ENCODE data around the gene PGAP3.
A peak's percentile ranks its signal among the peaks of the same experiment; 100 is the strongest.

Gene PGAP3

DNA sequence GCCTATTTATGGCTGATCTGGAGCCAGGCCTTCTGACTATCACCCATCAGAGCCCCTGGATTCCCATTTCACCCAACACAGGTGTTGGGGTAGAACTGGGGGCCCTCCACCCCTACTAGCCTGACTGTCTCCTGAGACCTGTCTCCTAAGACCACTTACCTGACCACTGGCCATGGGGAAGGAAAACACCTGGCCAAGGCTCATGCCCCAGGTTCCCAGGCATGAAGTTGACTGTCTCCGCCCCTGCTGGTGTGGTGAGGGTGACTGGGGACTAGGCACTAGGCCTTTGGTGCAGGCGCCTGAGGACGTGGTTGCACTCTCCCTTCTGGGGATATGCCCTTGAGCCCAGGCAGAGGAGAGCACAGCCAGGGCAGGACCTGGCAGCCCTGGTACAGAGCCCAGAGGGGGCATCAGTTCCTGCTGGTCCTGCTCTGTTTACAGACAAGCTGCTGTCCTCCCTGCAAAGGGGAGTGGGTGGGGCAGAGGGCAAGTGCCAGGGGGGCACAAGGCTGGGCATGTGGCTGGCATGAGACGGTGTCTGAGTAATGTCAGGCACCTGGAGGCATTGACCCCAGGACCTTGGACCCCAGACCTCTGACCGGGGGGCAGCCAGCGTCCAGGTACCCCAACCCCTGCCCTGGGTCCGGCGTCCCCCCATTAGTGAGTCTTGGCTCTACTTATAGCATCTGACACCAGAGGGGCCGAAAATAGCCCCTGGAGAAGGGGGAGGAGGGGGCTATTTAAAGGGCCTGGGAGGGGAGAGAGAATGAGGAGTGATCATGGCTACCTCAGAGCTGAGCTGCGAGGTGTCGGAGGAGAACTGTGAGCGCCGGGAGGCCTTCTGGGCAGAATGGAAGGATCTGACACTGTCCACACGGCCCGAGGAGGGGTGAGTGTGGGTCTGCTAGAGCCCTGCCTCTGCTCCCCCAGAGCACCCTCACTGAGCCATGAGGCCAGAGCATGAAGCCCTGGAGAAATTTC lies 23.0 kb downstream of the PGAP3 start, which contains the start of gene TCAP:
Gene TCAP, plus strand, starts transcription at position 769 of the 981 bp plus-strand sequence. Its CDS starts 11 bp downstream, at position 780.
- peaks cover 58% of the 10 kb centered on the region for H3K4me1 ChIP-seq (ENCODE audit: control insufficient read depth, insufficient read depth, low read length)

DNA sequence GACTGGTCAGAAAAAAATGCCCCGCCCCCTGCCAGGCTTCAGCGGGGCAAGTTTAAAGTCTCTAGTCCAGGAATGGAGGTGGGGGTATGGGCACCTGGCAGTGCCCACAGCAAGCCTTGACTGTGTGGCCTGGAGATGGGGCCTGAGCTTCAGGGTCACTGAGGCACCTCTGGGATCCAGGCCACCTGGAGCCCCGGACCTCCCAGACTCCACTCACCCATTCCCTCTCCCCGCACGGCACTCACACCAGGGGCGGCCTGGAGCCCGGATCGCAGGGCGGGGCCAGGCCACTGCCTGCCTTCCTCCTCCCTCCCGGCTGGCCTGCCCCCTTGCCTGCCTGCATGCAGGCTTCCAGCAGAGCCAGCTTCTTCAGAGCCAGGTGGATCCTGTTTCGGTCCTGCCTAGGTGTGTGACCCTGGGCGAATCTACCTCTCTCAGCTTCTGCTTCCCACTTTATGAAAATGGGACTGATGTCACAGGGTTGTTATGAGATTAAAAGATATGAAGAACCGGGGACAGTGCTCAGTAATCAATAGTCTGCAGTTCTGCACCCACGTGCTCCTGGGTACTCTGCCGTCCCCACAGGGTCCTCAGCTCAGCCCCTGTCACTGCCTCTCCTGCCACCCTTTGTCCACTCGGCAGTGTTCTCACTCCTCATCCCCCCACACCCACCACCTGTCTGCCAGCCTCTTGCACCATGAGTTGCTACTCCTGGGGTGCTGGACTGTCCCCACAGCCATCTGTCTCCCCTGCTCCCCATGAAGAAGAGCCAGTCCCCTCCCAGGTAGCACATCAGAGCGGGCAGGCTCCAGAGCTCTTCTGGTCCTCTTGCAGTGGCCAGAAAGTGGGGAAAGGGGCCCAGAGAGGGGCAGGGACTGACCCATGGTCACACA lies 23.9 kb downstream of the PGAP3 start:
- Histone ChIP-seq H3K27me3 (ENCODE audit: control insufficient read depth, insufficient read depth, low read length) (peaks cover 38% of the 10 kb centered on the region), H3K9ac (ENCODE audit: low read length) (peak overlapping the region; percentile 9), H3K9me3 (ENCODE audit: control insufficient read depth, low read length) (no peaks in the 10 kb centered on the region), H3K4me1 (ENCODE audit: control insufficient read depth, insufficient read depth, low read length) (peaks cover 58% of the 10 kb centered on the region), H3K36me3 (ENCODE audit: control insufficient read depth, insufficient read depth, low read length) (peaks cover 6% of the 10 kb centered on the region), H3K4me3 (ENCODE audit: low read length) (no peak overlapping the region)

More for the DNA sequence above, 23.0 kb downstream of the PGAP3 start, which contains the start of gene TCAP:
- Histone ChIP-seq H3K4me3 (ENCODE audit: low read length) (no peak within 1 kb of the TSS), H3K36me3 (ENCODE audit: control insufficient read depth, insufficient read depth, low read length) (peaks cover 6% of the 10 kb centered on the region), H3K9me3 (ENCODE audit: control insufficient read depth, low read length) (no peaks in the 10 kb centered on the region), H3K27me3 (ENCODE audit: control insufficient read depth, insufficient read depth, low read length) (peaks cover 46% of the 10 kb centered on the region), H3K9ac (ENCODE audit: low read length) (peak within 1 kb of the TSS; percentile 9)

DNA sequence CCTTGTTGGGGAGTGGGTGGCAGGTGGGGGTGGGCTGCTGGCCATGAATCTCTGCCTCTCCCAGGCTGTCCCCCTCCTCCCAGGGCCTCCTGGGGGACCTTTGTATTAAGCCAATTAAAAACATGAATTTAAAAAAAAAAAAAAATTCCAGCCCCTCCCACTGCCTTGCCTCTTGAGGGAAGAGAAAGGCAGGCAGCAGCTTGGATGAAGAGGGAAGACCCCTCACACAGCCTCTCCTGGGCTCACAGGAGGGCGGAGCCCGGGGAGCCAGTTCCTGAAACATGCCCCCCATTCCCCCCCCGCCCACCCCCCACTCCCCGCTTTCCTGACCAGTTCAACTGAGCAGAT lies 24.5 kb downstream of the PGAP3 start:
- H3K9ac ChIP-seq (ENCODE audit: low read length), result no peak overlapping the region
- H3K4me1 ChIP-seq (ENCODE audit: control insufficient read depth, insufficient read depth, low read length), result peaks cover 55% of the 10 kb centered on the region

DNA sequence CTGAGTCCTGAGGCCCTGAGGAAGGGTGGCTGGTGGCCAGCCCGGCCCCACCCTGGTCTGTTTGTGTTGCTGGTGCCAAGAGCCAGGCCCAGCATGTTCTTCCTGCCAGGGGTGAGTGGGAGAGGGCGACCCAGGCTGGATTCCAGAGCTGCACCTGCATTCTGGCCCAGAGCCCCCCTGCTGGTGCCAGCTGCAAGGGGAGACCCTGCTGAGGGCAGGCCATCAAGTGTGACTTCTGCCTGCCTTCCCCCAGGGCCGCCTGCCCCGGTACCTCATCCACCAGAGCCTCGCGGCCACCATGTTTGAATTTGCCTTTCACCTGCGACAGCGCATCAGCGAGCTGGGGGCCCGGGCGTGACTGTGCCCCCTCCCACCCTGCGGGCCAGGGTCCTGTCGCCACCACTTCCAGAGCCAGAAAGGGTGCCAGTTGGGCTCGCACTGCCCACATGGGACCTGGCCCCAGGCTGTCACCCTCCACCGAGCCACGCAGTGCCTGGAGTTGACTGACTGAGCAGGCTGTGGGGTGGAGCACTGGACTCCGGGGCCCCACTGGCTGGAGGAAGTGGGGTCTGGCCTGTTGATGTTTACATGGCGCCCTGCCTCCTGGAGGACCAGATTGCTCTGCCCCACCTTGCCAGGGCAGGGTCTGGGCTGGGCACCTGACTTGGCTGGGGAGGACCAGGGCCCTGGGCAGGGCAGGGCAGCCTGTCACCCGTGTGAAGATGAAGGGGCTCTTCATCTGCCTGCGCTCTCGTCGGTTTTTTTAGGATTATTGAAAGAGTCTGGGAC lies 25.1 kb downstream of the PGAP3 start:
- Histone ChIP-seq H3K27me3 (ENCODE audit: control insufficient read depth, insufficient read depth, low read length) (peaks cover 28% of the 10 kb centered on the region), H3K9ac (ENCODE audit: low read length) (peak overlapping the region; percentile 13), H3K36me3 (ENCODE audit: control insufficient read depth, insufficient read depth, low read length) (peaks cover 6% of the 10 kb centered on the region), H3K4me1 (ENCODE audit: control insufficient read depth, insufficient read depth, low read length) (peaks cover 52% of the 10 kb centered on the region), H3K9me3 (ENCODE audit: control insufficient read depth, low read length) (no peaks in the 10 kb centered on the region), H3K4me3 (ENCODE audit: low read length) (no peak overlapping the region)

More for the DNA sequence above, 24.5 kb downstream of the PGAP3 start:
- Histone ChIP-seq H3K27me3 (ENCODE audit: control insufficient read depth, insufficient read depth, low read length) (peaks cover 34% of the 10 kb centered on the region), H3K4me3 (ENCODE audit: low read length) (no peak overlapping the region), H3K9me3 (ENCODE audit: control insufficient read depth, low read length) (no peaks in the 10 kb centered on the region), H3K36me3 (ENCODE audit: control insufficient read depth, insufficient read depth, low read length) (peaks cover 6% of the 10 kb centered on the region)

DNA sequence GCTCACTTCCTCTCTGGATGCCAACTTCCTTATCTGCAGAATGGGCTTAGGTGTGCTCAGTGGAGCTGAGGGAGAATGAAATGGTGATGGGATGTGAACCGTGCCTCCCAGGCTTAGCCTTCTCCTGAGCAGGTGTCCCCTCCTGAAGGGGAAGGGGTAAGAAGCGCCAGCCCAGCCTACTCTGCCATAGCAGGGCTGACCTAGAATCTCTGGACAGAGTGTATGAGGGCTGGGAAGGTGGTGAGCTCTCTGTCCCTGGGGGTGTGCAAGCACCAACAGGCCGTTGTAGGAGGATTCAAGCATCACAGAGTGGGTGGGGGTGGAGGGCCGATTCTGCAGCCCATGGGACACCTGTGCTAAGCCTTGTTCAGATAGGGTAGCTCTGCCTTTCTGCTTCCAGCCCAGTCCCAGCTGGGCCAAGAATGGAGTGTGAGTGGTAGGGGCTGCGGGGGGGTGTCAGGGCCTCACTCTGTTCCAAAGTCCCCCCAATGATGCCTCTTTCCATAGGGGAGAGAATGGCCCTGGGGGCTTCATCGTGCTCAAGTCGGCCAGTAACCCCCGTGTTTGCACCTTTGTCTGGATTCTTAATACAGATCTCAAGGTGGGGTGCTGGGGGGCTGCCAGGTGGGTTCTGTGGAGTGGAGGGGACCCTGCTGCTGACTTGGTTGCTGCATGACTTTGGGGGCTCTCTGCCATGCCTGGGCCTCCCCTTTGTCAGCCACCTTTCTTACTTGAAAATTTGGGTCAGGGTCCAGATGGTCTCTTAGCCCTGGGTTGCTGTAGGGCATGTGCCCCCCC lies 25.9 kb downstream of the PGAP3 start:
- no peaks in the 10 kb centered on the region for H3K9me3 ChIP-seq (ENCODE audit: control insufficient read depth, low read length)
- peaks cover 46% of the 10 kb centered on the region for H3K4me1 ChIP-seq (ENCODE audit: control insufficient read depth, insufficient read depth, low read length)
- H3K4me3 ChIP-seq (ENCODE audit: low read length), result no peak overlapping the region
- H3K9ac ChIP-seq (ENCODE audit: low read length), result peak overlapping the region; percentile 23
- H3K27me3 ChIP-seq (ENCODE audit: control insufficient read depth, insufficient read depth, low read length), result peaks cover 20% of the 10 kb centered on the region
- peaks cover 6% of the 10 kb centered on the region for H3K36me3 ChIP-seq (ENCODE audit: control insufficient read depth, insufficient read depth, low read length)

DNA sequence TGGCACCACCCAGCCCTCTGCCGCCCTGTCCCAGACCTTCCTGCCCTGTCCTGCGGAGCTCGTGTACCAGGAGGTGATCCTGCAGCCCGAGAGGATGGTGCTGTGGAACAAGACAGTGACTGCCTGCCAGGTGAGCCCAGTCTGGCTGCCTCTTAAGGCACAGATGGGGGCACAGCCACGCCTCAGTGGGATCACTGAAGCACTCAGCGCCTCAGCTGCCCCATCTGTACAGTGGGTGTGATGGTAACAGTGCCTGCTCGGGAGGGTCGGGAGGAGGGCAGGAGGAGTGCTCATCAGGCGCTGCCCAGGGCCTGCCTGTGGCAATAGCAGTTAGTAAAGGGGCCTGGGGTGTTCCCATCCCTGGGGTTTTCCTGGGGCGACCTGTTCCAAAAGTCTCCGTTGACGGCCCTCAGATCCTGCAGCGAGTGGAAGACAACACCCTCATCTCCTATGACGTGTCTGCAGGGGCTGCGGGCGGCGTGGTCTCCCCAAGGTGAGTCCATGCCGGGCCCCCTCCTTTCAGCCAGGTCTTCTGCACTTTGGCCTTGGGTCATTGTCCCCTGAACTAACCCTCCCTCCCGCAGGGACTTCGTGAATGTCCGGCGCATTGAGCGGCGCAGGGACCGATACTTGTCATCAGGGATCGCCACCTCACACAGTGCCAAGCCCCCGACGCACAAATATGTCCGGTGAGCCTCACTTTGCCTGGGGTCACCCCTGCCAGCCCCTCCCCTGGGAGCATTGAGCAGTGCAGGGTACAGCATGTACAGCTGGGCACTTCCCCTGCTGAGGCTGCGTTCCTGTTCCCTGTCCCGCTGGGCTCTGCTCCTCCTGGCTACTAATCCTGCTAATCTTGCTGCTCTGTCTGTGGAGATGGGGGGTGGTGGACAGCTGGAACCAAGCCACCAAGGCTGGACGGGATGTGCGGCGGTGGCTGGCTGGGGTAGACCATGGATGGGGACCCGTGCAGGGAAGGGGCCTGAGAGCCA lies 27.2 kb downstream of the PGAP3 start:
- Histone ChIP-seq H3K36me3 (ENCODE audit: control insufficient read depth, insufficient read depth, low read length) (peaks cover 6% of the 10 kb centered on the region), H3K4me3 (ENCODE audit: low read length) (no peak overlapping the region), H3K9ac (ENCODE audit: low read length) (peak overlapping the region; percentile 23), H3K9me3 (ENCODE audit: control insufficient read depth, low read length) (no peaks in the 10 kb centered on the region), H3K4me1 (ENCODE audit: control insufficient read depth, insufficient read depth, low read length) (peaks cover 43% of the 10 kb centered on the region), H3K27me3 (ENCODE audit: control insufficient read depth, insufficient read depth, low read length) (peaks cover 7% of the 10 kb centered on the region)

DNA sequence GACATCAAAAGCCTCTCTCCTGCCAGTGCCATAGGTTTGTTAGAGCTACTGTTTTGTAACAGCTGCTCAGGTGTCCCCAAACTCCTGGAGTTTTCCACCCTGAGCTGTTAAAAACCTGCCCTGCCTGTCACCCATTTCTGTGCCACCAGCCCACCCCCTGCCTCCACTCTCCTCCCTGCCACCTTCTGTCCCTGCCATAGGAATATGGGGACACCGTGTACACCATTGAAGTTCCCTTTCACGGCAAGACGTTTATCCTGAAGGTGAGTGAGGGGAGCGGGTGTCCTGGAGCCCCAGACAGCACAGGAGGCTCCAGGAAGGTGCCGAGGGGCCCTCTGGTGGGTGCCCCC lies 27.9 kb downstream of the PGAP3 start:
- peaks cover 36% of the 10 kb centered on the region for H3K4me1 ChIP-seq (ENCODE audit: control insufficient read depth, insufficient read depth, low read length)
- no peak overlapping the region for H3K9ac ChIP-seq (ENCODE audit: low read length)
- no peak overlapping the region for H3K4me3 ChIP-seq (ENCODE audit: low read length)
- H3K9me3 ChIP-seq (ENCODE audit: control insufficient read depth, low read length), result no peaks in the 10 kb centered on the region
- H3K36me3 ChIP-seq (ENCODE audit: control insufficient read depth, insufficient read depth, low read length), result peaks cover 6% of the 10 kb centered on the region
- peaks cover 3% of the 10 kb centered on the region for H3K27me3 ChIP-seq (ENCODE audit: control insufficient read depth, insufficient read depth, low read length)

DNA sequence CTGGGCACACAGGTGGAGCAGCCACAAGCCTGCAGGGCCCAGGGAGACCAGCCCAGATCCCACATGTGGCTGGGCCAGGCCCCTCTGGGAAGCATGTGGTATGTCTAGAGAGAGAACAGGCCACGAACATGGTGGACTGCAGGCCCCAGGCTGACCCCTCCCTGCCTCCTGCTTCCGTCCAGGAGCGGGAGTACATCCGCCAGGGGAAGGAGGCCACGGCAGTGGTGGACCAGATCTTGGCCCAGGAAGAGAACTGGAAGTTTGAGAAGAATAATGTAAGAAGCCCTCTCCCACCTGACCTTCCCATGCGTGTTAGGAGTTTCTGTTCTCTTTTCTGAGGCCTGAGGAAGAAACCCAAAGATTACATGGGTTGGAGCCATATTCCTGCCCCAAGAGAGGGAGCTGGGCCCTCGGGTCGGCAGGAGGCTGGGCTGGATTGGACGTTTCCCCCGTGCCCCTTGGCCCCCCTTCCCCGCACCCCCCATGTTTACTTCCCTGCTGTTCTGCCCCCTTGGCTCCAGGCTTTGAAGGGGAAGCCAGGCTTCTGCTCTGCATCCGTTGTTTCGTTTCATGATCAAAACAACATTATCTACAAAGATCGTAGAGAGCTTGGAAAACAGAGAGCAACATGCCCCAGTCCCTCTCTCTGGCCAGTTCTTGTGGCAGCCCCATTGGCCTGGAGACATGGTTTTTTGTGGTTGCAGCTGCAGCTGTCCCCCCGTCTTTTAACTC lies 28.4 kb downstream of the PGAP3 start:
- Histone ChIP-seq H3K9ac (ENCODE audit: low read length) (no peak overlapping the region), H3K4me1 (ENCODE audit: control insufficient read depth, insufficient read depth, low read length) (peaks cover 31% of the 10 kb centered on the region)

DNA sequence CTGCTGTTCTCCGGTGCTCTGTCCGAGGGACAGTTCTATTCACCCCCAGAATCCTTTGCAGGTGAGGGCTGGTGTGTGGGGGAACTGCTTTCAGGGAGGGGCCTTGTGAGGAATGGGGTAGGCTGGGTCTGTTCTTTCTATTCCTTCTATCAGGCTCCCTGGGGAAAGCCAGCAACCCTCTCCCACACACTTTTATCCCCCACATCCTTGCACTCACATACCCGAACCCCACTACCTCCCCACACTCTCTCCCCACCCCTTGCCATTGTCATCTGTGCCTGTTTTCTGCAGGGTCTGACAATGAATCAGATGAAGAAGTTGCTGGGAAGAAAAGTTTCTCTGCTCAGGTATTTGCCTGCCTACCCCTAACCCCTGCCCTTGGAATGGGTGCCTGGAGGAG lies 29.1 kb downstream of the PGAP3 start:
- Histone ChIP-seq H3K27me3 (ENCODE audit: control insufficient read depth, insufficient read depth, low read length) (no peaks in the 10 kb centered on the region), H3K4me3 (ENCODE audit: low read length) (no peak overlapping the region), H3K4me1 (ENCODE audit: control insufficient read depth, insufficient read depth, low read length) (peaks cover 26% of the 10 kb centered on the region), H3K9me3 (ENCODE audit: control insufficient read depth, low read length) (no peaks in the 10 kb centered on the region), H3K9ac (ENCODE audit: low read length) (no peak overlapping the region), H3K36me3 (ENCODE audit: control insufficient read depth, insufficient read depth, low read length) (peaks cover 6% of the 10 kb centered on the region)

More for the DNA sequence above, 28.4 kb downstream of the PGAP3 start:
- Histone ChIP-seq H3K36me3 (ENCODE audit: control insufficient read depth, insufficient read depth, low read length) (peaks cover 6% of the 10 kb centered on the region), H3K27me3 (ENCODE audit: control insufficient read depth, insufficient read depth, low read length) (no peaks in the 10 kb centered on the region), H3K9me3 (ENCODE audit: control insufficient read depth, low read length) (no peaks in the 10 kb centered on the region), H3K4me3 (ENCODE audit: low read length) (no peak overlapping the region)

DNA sequence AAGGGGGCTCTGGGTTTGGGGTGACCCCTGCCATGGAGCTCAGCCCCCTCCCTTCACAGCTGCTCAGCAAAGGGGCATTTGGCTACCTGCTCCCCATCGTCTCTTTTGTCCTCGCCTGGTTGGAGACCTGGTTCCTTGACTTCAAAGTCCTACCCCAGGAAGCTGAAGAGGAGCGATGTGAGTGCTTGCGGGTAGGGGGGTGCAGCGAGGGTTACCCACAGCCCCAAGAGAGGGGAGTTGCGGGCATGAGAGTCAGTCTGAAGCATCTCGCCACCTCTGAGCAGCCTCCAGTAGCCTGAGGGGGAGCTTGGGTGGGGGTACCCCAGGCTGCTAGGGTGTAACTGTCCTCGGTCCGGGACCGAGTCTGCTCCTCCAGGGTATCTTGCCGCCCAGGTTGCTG lies 29.5 kb downstream of the PGAP3 start:
- H3K9ac ChIP-seq (ENCODE audit: low read length), result no peak overlapping the region
- no peaks in the 10 kb centered on the region for H3K9me3 ChIP-seq (ENCODE audit: control insufficient read depth, low read length)
- no peak overlapping the region for H3K4me3 ChIP-seq (ENCODE audit: low read length)
- H3K27me3 ChIP-seq (ENCODE audit: control insufficient read depth, insufficient read depth, low read length), result no peaks in the 10 kb centered on the region
- H3K4me1 ChIP-seq (ENCODE audit: control insufficient read depth, insufficient read depth, low read length), result peaks cover 28% of the 10 kb centered on the region
- peaks cover 6% of the 10 kb centered on the region for H3K36me3 ChIP-seq (ENCODE audit: control insufficient read depth, insufficient read depth, low read length)

All from mucosa of stomach (tissue), 1 donor.